ENCODE measurements around the gene CDRT4.

CDRT4 gene

DNA sequence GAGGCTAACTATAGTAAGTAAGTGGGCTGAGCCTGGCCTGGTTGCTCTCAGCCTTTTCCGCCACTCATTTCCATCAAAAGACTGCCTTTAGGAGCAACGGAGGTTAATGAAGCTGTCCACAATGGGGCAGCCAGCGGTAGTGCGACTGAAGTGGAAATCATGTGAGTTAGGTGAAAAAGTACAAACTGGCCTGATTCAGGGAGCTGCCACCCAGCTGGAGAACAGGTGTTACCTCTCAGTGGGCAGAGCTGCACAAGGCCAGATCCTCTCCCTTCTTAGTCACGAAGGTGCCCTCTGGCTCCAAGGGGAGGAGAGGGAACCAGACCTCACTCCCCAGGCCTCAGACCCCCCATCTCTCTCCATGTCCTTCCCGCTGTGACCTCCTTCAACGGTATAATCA is 34.4 kb upstream of the CDRT4 start:
- H3K4me3 Mint-ChIP-seq: no peak overlapping the region
- H3K4me1 Mint-ChIP-seq (ENCODE audit: low read depth): peaks cover 6% of the 10 kb centered on the region
- H3K9me3 Mint-ChIP-seq (ENCODE audit: low read depth): no peaks in the 10 kb centered on the region
- no peaks in the 10 kb centered on the region for H3K27me3 Mint-ChIP-seq
- H3K36me3 Mint-ChIP-seq: peaks cover 8% of the 10 kb centered on the region
- no peak overlapping the region for H3K27ac Mint-ChIP-seq

DNA sequence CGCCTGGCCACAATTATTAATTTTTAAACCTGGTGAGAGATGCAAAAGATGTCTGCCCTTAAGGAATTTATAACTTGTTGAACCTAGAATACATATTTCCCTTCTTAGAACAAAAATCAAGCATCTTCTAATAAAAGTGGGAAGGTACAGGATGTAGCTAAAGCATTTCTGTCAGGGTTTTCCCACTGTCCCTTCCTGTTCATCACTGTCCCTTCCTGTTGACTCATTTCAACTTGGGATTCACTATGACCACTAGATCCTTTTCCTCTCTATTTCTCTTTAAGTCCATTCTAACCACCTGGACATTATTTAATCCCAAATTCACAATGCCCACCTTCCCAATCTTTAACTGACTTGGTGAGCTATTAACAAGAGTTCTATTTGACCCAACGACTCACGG is 33.9 kb upstream of the CDRT4 start:
- H3K27me3 Mint-ChIP-seq: no peaks in the 10 kb centered on the region
- no peak overlapping the region for H3K27ac Mint-ChIP-seq
- H3K36me3 Mint-ChIP-seq: peaks cover 10% of the 10 kb centered on the region
- peaks cover 6% of the 10 kb centered on the region for H3K4me1 Mint-ChIP-seq (ENCODE audit: low read depth)
- no peak overlapping the region for H3K4me3 Mint-ChIP-seq
- H3K9me3 Mint-ChIP-seq (ENCODE audit: low read depth): no peaks in the 10 kb centered on the region

DNA sequence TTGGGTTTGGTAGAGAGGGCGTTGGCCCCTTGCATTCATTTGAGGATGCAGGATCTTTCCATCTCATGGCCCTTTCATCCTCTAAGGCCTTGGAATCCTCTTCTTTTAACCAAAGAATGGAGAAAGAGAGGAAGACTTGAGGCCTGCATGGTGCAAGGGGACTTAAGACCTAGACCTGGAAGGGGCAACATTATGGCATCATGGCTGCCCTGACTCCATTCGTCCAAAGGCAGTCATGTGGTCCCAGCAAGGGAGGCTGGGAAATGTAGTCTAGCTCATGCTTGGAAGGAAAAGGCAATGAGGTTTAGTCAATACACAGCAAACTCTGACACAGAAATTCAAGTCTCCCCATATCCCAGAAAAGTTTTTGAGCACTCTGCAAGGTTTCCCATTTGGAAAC is 30.7 kb upstream of the CDRT4 start:
- no peaks in the 10 kb centered on the region for H3K27me3 Mint-ChIP-seq
- H3K4me1 Mint-ChIP-seq (ENCODE audit: low read depth): peaks cover 5% of the 10 kb centered on the region
- H3K4me3 Mint-ChIP-seq: no peak overlapping the region
- no peaks in the 10 kb centered on the region for H3K9me3 Mint-ChIP-seq (ENCODE audit: low read depth)
- H3K36me3 Mint-ChIP-seq: peaks cover 16% of the 10 kb centered on the region
- H3K27ac Mint-ChIP-seq: no peak overlapping the region

DNA sequence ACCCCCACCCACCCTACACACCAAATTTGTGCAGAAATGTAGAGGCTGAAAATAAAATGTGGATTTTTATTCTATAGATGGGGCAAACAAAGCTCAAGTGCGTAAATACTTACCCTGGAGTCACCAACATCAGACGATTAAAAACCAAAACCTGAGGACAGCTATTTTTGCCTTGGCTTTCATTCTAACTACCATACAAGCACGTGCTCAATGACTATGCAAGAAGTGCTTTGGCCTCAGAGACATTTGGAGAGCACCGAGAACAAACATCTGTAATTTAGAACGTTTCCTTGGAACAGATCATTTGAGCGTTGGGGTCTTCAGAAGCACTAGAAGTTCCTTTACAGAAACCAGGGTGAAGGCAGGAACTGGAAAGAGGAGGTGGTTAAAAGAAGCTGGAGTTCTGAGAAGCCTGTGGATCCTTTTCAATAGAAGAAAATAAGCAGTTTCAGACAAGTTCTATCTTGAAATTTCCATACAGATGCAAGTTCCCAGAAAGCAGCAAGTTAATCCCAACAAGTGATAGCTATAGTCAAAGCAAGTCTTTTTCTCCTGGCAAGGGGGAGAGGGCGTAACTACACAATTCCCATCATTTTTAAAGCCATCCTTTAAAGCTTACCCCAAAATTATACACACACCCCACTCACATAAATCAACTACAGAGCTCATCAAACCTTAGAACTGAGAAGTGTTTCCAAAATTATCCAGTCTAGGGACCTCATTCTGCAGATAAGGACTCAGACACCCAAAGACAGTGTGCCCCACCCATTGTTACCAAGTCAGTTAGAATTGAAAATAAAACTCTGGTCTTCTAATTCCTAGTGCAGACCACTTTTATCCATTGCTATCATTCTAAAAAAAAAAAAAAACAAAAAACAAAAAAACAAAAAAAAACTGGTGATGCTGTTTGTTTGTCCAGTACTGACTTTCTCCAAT is 29.6 kb upstream of the CDRT4 start:
- Mint-ChIP-seq H3K27ac (no peak overlapping the region), H3K36me3 (peaks cover 19% of the 10 kb centered on the region), H3K27me3 (no peaks in the 10 kb centered on the region), H3K4me3 (no peak overlapping the region), H3K4me1 (ENCODE audit: low read depth) (no peaks in the 10 kb centered on the region), H3K9me3 (ENCODE audit: low read depth) (no peaks in the 10 kb centered on the region)

DNA sequence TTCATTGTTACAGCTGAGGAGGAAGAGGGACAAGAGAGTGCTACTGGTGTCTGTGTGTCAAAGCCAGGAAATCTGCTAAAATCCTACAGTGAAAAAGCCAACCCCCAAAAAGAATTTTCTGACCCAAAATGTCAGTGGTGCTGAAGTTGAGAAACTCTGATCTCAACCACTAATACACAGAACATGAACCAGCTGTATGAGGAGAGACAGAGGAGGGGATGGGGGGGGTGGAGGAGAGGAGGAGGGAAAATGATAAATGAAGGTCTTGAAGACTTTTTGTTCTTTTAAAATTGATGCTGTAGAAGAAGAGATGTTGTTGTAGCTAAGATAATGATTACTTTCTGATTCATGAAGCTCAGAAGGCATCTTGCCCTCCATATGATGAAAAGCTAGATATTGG is 27.4 kb upstream of the CDRT4 start:
- no peaks in the 10 kb centered on the region for H3K9me3 Mint-ChIP-seq (ENCODE audit: low read depth)
- H3K4me1 Mint-ChIP-seq (ENCODE audit: low read depth): no peaks in the 10 kb centered on the region
- H3K27ac Mint-ChIP-seq: no peak overlapping the region
- H3K4me3 Mint-ChIP-seq: no peak overlapping the region
- no peaks in the 10 kb centered on the region for H3K27me3 Mint-ChIP-seq
- peaks cover 19% of the 10 kb centered on the region for H3K36me3 Mint-ChIP-seq

DNA sequence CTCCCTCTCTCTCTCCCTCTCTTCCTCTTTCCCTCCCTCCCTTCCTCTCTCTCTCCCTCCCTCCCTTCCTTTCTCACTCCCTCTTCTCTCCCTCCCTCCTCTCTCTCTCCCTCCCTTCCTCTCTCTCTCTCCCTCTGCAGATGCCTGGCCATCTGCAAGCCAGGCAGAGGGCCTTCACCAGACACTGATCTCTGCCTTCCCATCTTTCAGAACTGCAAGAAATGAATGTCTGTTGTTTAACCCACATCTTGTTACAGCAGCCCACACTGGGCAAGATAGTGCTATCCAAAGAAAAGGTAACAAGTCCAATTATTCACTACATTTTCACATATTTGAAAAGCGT is 26.2 kb upstream of the CDRT4 start:
- Mint-ChIP-seq H3K4me3 (no peak overlapping the region), H3K36me3 (peaks cover 22% of the 10 kb centered on the region)

DNA sequence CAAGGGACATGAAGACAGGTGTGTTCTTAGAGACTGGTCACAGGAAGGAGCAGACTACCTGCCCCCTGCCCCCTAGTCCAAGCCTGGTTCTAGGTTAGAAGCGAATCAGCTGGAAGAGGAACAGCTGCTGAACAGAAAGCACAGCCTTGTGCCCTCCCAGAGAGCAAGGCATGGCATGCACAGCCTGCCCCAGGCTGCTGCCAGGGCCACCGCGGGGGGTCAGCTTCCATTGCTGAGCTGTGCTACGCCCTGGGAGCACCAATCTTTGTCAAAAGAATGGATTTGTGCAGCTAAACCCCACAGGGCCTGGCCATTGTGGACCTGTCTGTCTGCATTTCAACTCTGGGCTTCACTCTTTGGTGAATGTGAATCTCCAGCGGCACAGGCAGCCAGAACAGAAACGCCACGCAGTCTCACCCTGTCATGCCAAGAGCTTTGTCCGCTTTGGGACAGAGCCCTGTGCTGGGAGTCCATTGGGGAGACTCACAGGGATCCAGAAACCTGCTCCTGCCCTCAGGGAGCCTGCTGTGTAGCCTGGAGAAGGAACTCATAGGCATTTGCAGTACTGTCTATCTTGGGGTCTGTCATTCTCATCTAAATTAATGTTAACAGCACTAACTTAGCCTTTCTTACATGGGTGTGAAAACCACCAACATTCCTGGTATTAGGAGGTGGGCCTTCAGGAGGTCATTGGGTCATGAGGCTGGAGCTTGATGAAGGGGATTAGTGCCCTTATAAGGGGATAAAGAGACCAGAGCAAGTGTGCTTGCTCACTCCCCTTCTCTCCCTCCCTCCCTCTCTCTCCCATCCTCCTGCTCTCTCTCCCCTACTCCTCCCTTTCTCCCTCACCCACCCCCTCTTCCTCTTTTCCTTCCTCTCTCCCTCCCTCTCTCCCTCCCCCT is 25.6 kb upstream of the CDRT4 start:
- H3K4me3 Mint-ChIP-seq: no peak overlapping the region
- H3K36me3 Mint-ChIP-seq: peaks cover 20% of the 10 kb centered on the region
- H3K27ac Mint-ChIP-seq: no peak overlapping the region
- no peaks in the 10 kb centered on the region for H3K9me3 Mint-ChIP-seq (ENCODE audit: low read depth)
- no peaks in the 10 kb centered on the region for H3K4me1 Mint-ChIP-seq (ENCODE audit: low read depth)
- H3K27me3 Mint-ChIP-seq: no peaks in the 10 kb centered on the region

More for the DNA sequence above, 26.2 kb upstream of the CDRT4 start:
- Mint-ChIP-seq H3K4me1 (ENCODE audit: low read depth) (no peaks in the 10 kb centered on the region), H3K27ac (no peak overlapping the region), H3K27me3 (no peaks in the 10 kb centered on the region), H3K9me3 (ENCODE audit: low read depth) (no peaks in the 10 kb centered on the region)

DNA sequence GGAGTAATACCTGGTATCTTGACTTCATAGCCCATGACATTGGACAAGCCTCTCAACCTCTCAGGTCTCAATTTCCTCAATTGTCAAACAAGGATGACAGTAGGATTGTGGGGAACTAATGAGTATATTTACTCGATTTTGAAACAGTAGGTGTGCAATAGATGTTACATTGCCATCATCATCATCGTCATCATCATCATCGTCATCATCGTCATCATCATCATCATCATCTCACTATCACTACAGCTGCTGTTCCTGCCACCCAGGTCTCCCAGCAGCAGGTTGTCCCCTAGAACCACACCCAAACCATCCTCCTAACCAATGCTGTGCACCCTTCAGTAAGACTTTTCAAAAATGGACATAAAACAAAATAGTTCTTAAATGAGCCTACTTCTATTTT is 24.8 kb upstream of the CDRT4 start:
- H3K4me1 Mint-ChIP-seq (ENCODE audit: low read depth): no peaks in the 10 kb centered on the region
- no peak overlapping the region for H3K4me3 Mint-ChIP-seq
- H3K9me3 Mint-ChIP-seq (ENCODE audit: low read depth): no peaks in the 10 kb centered on the region
- H3K27me3 Mint-ChIP-seq: no peaks in the 10 kb centered on the region
- peaks cover 23% of the 10 kb centered on the region for H3K36me3 Mint-ChIP-seq
- H3K27ac Mint-ChIP-seq: no peak overlapping the region

DNA sequence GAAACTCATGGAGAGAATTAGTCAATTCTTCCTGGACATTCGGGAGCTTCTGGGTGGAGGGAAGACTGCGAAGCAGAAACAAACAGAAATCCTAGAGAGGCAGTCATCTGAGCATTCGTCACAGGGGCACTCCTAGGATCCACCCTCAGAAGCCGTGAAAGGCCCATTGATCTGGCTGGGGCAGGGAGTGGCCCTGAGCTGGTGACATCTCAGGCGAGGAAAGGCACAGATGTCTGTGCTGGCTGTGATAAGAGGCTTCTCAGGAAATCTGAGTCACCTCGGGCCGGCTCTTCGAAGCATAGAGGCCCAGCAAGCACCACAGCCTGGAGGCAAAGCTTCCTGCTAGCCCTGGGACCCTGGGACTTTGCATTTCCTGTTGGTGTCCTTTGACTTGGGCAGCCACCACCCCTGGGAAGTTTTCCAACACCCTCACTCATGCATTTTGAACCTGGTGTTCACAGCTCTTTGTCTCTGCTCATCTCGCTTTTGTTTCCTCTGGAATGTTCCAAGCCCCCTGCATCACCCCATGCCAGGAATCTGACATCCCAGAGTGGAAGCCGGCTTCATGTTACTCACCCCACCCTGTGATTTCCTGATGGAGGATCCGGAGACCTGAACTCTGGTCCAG is 23.3 kb upstream of the CDRT4 start:
- no peak overlapping the region for H3K27ac Mint-ChIP-seq
- H3K27me3 Mint-ChIP-seq: no peaks in the 10 kb centered on the region
- H3K36me3 Mint-ChIP-seq: peaks cover 16% of the 10 kb centered on the region
- no peaks in the 10 kb centered on the region for H3K4me1 Mint-ChIP-seq (ENCODE audit: low read depth)
- H3K9me3 Mint-ChIP-seq (ENCODE audit: low read depth): no peaks in the 10 kb centered on the region
- no peak overlapping the region for H3K4me3 Mint-ChIP-seq

DNA sequence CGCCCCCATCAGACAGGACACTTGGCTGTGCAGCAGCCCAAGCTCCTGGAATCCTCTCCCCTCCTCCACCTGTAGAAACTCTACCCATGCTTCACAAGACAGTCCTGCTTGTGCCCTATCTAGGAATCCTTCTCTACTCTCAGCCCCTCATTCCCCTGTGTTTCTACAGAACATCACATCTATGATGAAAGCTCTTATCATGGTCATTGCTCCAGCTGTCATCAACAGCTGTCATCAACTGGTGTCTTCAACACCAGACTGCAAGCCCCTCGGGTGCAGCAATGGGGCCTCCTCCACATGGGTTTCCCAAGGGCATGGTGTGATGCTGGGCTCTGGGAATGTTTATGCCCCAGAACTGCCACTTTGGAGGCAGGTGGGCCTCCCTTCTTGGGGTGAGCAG is 21.1 kb upstream of the CDRT4 start:
- Mint-ChIP-seq H3K27me3 (no peaks in the 10 kb centered on the region), H3K4me1 (ENCODE audit: low read depth) (no peaks in the 10 kb centered on the region), H3K9me3 (ENCODE audit: low read depth) (no peaks in the 10 kb centered on the region), H3K4me3 (no peak overlapping the region), H3K27ac (no peak overlapping the region), H3K36me3 (peaks cover 13% of the 10 kb centered on the region)

DNA sequence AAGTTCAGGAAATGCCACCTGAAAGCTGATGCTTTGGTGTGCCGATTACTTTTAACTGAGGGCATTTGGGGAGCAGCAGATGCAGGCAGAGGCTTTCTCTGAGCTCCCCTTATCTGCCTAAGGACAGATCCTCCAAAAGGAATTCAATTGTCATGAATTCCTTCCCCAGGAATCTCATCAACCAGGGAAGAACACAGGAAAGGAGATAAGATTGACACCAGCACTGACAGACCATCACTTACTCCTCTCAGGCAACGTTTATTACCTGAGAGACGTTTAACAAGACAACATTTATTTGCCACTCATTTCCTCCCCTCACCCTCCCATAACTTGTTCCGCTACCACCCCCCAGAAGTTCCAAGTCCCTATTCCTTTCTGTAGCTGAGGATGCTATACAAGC is 17.6 kb upstream of the CDRT4 start:
- Mint-ChIP-seq H3K4me1 (ENCODE audit: low read depth) (peaks cover under 1% of the 10 kb centered on the region), H3K27ac (no peak overlapping the region), H3K36me3 (peaks cover 16% of the 10 kb centered on the region), H3K27me3 (no peaks in the 10 kb centered on the region), H3K9me3 (ENCODE audit: low read depth) (no peaks in the 10 kb centered on the region), H3K4me3 (no peak overlapping the region)

DNA sequence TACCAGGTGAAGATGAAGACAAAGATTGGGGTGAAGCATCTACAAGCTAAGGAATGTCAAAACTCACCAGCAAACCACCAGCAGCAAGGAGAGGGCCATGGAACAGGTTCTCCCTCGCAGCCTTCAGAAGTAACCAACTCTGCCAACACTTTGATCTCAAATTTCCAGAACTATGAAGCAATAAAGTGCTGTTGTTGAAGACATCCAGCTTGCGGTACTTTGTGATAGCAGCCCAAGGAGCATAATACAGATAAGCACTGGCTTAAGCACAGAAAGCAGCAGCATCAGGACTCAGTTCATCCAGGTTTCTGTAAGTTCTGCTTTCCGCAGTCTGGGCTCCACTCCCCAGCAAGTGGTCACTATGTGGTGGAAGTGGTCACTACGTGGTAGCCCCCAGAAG is 16.0 kb upstream of the CDRT4 start:
- Mint-ChIP-seq H3K4me3 (no peak overlapping the region), H3K27me3 (no peaks in the 10 kb centered on the region), H3K4me1 (ENCODE audit: low read depth) (peaks cover 6% of the 10 kb centered on the region), H3K27ac (no peak overlapping the region), H3K9me3 (ENCODE audit: low read depth) (no peaks in the 10 kb centered on the region), H3K36me3 (peaks cover 16% of the 10 kb centered on the region)

DNA sequence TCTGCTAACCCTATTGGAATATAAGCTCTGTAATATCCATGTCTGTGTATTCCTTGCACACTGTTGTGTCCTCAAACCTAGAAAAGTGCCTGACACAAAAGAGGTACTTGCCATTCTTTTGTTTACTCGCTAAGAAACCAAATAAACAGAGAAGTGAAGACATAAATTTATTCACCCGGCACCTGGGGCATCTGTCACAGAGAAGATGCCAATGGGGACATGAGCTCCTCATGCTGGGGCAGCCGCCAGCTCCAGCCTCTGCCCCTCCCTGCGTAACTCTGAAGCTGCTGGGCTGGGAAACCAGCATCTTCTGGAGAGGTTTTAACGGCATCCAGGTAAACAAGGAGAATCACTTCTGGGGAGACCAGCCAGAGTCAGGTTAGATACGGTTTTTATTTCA is 15.1 kb upstream of the CDRT4 start:
- no peak overlapping the region for H3K4me3 Mint-ChIP-seq
- peaks cover 6% of the 10 kb centered on the region for H3K4me1 Mint-ChIP-seq (ENCODE audit: low read depth)
- peaks cover 10% of the 10 kb centered on the region for H3K36me3 Mint-ChIP-seq
- H3K27me3 Mint-ChIP-seq: no peaks in the 10 kb centered on the region
- no peaks in the 10 kb centered on the region for H3K9me3 Mint-ChIP-seq (ENCODE audit: low read depth)
- no peak overlapping the region for H3K27ac Mint-ChIP-seq

DNA sequence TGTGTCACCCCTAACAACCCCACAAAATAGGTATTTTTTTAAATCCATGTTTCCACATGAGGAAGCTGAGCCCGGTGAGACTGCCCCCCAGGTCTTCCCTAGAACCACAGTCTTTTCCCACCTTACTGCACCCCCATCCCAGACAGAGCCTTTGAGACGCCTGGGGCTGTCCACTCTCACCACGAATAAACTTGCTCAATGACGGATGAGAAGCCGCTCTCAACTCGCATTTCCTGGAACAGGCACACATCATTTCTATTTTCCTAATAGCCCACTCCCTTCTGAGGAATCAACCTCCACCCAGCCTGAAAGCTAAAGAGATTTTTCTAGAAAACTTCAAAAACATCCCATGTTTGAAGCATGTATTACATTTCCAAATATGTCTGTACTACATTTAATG is 14.1 kb upstream of the CDRT4 start:
- Mint-ChIP-seq H3K27ac (no peak overlapping the region), H3K4me3 (no peak overlapping the region), H3K4me1 (ENCODE audit: low read depth) (peaks cover 6% of the 10 kb centered on the region), H3K36me3 (peaks cover 11% of the 10 kb centered on the region), H3K27me3 (no peaks in the 10 kb centered on the region), H3K9me3 (ENCODE audit: low read depth) (no peaks in the 10 kb centered on the region)

DNA sequence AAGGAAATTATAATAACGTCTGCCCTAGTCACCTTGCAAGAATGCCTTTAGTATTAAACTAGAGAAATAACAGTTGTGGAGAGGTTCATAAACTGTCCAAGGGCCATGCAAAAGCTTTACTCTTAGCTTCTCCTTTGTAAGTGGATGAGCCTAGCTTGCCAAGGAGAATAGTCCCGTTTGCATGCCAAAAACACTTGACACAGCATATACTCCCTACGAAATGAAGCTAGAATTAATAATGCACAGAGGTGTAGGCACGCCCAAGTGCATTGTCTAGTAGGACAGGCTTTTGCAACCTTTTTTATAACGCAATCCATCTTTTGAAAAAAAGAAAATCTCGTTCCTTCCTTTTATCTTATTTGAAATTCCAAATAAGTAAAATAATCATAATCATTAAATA is 12.8 kb upstream of the CDRT4 start:
- H3K4me1 Mint-ChIP-seq (ENCODE audit: low read depth): peaks cover 6% of the 10 kb centered on the region
- H3K27me3 Mint-ChIP-seq: no peaks in the 10 kb centered on the region
- no peak overlapping the region for H3K27ac Mint-ChIP-seq
- H3K36me3 Mint-ChIP-seq: peaks cover 19% of the 10 kb centered on the region
- no peaks in the 10 kb centered on the region for H3K9me3 Mint-ChIP-seq (ENCODE audit: low read depth)
- no peak overlapping the region for H3K4me3 Mint-ChIP-seq
